Coronary artery (tissue), 2 donors: ENCODE measurements around the gene PCDHB15.

Source experiments
- DNase-seq: peaks from one replicate; pipeline ENCODE4 v3.0.0-alpha.2; 2017; ENCODE audit warnings: low spot score
- H3K27ac ChIP-seq, 2 donors: fragments of 200-600 bp; sonication (generic); one replicate each; pipeline ENCODE4 v1.5.1; 2016 to 2019
- H3K4me3 ChIP-seq: fragments of 200-600 bp; sonication (generic); 2 replicates; pipeline ENCODE4 v1.5.1; 2016; ENCODE audit warnings: mild to moderate bottlenecking, moderate library complexity
- CTCF ChIP-seq: fragments of 200-600 bp; sonication (generic); IDR thresholded peaks from one replicate; pipeline ENCODE4 v1.5.1; 2019; ENCODE audit warnings: antibody characterized with exemption

Gene PCDHB15

GRCh38 chr5:141250576-141250975, 5.4 kb downstream of the PCDHB15 start:
- DNase-seq, result no peak
- no peak for TF ChIP-seq CTCF
- no peak overlapping the region for H3K4me3 ChIP-seq
- H3K27ac ChIP-seq, result no peak overlapping the region

GRCh38 chr5:141258464-141258863, 13.3 kb downstream of the PCDHB15 start:
- no peak for TF ChIP-seq CTCF
- DNase-seq, result no peak
- Histone ChIP-seq H3K27ac (no peak overlapping the region), H3K4me3 (no peak overlapping the region)

GRCh38 chr5:141258948-141259347, 13.8 kb downstream of the PCDHB15 start:
- Histone ChIP-seq H3K27ac (no peak overlapping the region), H3K4me3 (peak overlapping the region; percentile 34)
- no peak for TF ChIP-seq CTCF
- DNase-seq, result no peak

GRCh38 chr5:141260458-141261237, 15.5 kb downstream of the PCDHB15 start:
- no peak for DNase-seq
- no peak overlapping the region for H3K4me3 ChIP-seq
- TF ChIP-seq CTCF, result no peak
- no peak overlapping the region for H3K27ac ChIP-seq

GRCh38 chr5:141261238-141261546, 16.0 kb downstream of the PCDHB15 start:
- no peak for DNase-seq
- H3K4me3 ChIP-seq, result no peak overlapping the region
- no peak overlapping the region for H3K27ac ChIP-seq
- no peak for TF ChIP-seq CTCF

GRCh38 chr5:141269195-141269594, 24.0 kb downstream of the PCDHB15 start:
- H3K4me3 ChIP-seq, result no peak overlapping the region
- no peak overlapping the region for H3K27ac ChIP-seq
- no peak for DNase-seq
- TF ChIP-seq CTCF, result no peak

GRCh38 chr5:141272906-141273305, 27.7 kb downstream of the PCDHB15 start:
- no peak overlapping the region for H3K27ac ChIP-seq
- no peak overlapping the region for H3K4me3 ChIP-seq
- TF ChIP-seq CTCF, result no peak
- DNase-seq, result no peak
